Measurements from ENCODE around the gene SCLT1. TPM values are rescaled to one million over a fixed set of nuclear protein-coding genes. Genes with fewer than 3 reads are reported as not detected.

Gene SCLT1
- polyA plus RNA-seq, 1 of the 3 experiments (the other 2 are of a cell fraction), result 2.2 TPM

GRCh38 chr4:128983771-128984485 lies 109.4 kb downstream of the SCLT1 start:
- no peak for DNase-seq
- Histone ChIP-seq H3K36me3 (replicated peaks in 1 of 2; ENCODE audit: control insufficient read depth in 1 of 2, insufficient read depth in 2 of 2, low read length in 1 of 2) (peaks cover 7 to 10% of the 10 kb centered on the region in 2 experiments), H3K4me1 (ENCODE audit: control insufficient read depth in 1 of 2, insufficient read depth in 2 of 2, low read depth in 1 of 2, low read length in 1 of 2) (peaks cover 0 to 2% of the 10 kb centered on the region in 2 experiments; a peak in 2 of 4 replicates), H3K27me3 (ENCODE audit: insufficient read depth) (no peaks in the 10 kb centered on the region), H2AFZ (ENCODE audit: low read depth) (no peak overlapping the region), H3K9ac (no peak overlapping the region), H4K20me1 (ENCODE audit: insufficient read depth) (no peaks in the 10 kb centered on the region), H3K79me2 (ENCODE audit: insufficient read depth) (no peaks in the 10 kb centered on the region), H3F3A (replicated peaks; ENCODE audit: insufficient read depth) (peaks cover 15% of the 10 kb centered on the region), H3K27ac (ENCODE audit: low read depth in 2 of 2, low read length in 1 of 2) (no peak overlapping the region), H3K9me3 (no peaks in the 10 kb centered on the region), H3K4me2 (no peak overlapping the region), H3K4me3 (ENCODE audit: low read depth in 2 of 2, low read length in 1 of 2) (no peak overlapping the region), H3K9me2 (no peaks in the 10 kb centered on the region)
- WGBS (ENCODE audit: low lambda C conversion rate), result 84% methylated on average over 2 of the region's 2 CpGs
- TF ChIP-seq MXI1 (IDR thresholded peaks at IDR 0.05; ENCODE audit: low read depth, low read length), result no peak
- no peak for TF ChIP-seq RCOR1 (IDR thresholded peaks at IDR 0.05; ENCODE audit: low read length)
- TF ChIP-seq POLR2AphosphoS5 (IDR thresholded peaks at IDR 0.05; ENCODE audit: low read depth, low read length), result no peak
- no peak for TF ChIP-seq GABPA (IDR thresholded peaks at IDR 0.05; ENCODE audit: low read depth)
- TF ChIP-seq RFX5 (IDR thresholded peaks at IDR 0.05; ENCODE audit: low read length), result no peak
- TF ChIP-seq, protein P1, sequence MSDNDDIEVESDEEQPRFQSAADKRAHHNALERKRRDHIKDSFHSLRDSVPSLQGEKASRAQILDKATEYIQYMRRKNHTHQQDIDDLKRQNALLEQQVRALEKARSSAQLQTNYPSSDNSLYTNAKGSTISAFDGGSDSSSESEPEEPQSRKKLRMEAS (IDR thresholded peaks at IDR 0.05; ENCODE audit: low read depth), result no peak
- no peak for TF ChIP-seq USF2 (IDR thresholded peaks at IDR 0.05; ENCODE audit: borderline replicate concordance, low read depth, low read length)
- TF ChIP-seq, protein P2, sequence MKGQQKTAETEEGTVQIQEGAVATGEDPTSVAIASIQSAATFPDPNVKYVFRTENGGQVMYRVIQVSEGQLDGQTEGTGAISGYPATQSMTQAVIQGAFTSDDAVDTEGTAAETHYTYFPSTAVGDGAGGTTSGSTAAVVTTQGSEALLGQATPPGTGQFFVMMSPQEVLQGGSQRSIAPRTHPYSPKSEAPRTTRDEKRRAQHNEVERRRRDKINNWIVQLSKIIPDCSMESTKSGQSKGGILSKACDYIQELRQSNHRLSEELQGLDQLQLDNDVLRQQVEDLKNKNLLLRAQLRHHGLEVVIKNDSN (IDR thresholded peaks at IDR 0.05; ENCODE audit: borderline replicate concordance, low read depth), result no peak
- ChIA-PET POLR2A (no interaction called here), CTCF (interaction anchor here (0.6 to 0.9 kb wide), 2 partner anchors 9 to 30 kb away, joined by 3 read pairs; no protein-coding TSS in a partner anchor)

- peaks cover 0 to 2% of the 10 kb centered on the region in 2 experiments; a peak in 2 of 4 replicates for H3K4me1 ChIP-seq (ENCODE audit: control insufficient read depth in 1 of 2, insufficient read depth in 2 of 2, low read depth in 1 of 2, low read length in 1 of 2)
- no peaks in the 10 kb centered on the region for H3K27me3 ChIP-seq (ENCODE audit: insufficient read depth)
- WGBS (ENCODE audit: low lambda C conversion rate), result 88% methylated on average over 6 of the region's 6 CpGs
- no peaks in the 10 kb centered on the region for H3K9me2 ChIP-seq
- H3K36me3 ChIP-seq (replicated peaks in 1 of 2; ENCODE audit: control insufficient read depth in 1 of 2, insufficient read depth in 2 of 2, low read length in 1 of 2), result no peaks in the 10 kb centered on the region
- H3K4me2 ChIP-seq, result no peak overlapping the region
- POLR2A ChIA-PET, result no interaction called here
- no peak overlapping the region for H3K27ac ChIP-seq (ENCODE audit: low read depth in 2 of 2, low read length in 1 of 2)
- DNase-seq, result no peak
- CTCF ChIA-PET, result interaction anchor here (1.2 kb wide), 1 partner anchor 36 kb away, joined by 3 read pairs; no protein-coding TSS in a partner anchor
- no peak for TF ChIP-seq GABPA (IDR thresholded peaks at IDR 0.05; ENCODE audit: low read depth)
- TF ChIP-seq JUND (IDR thresholded peaks at IDR 0.05), result no peak
- TF ChIP-seq RAD21 (IDR thresholded peaks at IDR 0.05; ENCODE audit: low read length), result no peak
- TF ChIP-seq RCOR1 (IDR thresholded peaks at IDR 0.05; ENCODE audit: low read length), result no peak
- no peak for TF ChIP-seq TEAD4 (IDR thresholded peaks at IDR 0.05; ENCODE audit: borderline replicate concordance, insufficient read depth)
- TF ChIP-seq SIN3A (IDR thresholded peaks at IDR 0.05; ENCODE audit: borderline replicate concordance, low read depth, low read length), result no peak
- TF ChIP-seq, protein P3, sequence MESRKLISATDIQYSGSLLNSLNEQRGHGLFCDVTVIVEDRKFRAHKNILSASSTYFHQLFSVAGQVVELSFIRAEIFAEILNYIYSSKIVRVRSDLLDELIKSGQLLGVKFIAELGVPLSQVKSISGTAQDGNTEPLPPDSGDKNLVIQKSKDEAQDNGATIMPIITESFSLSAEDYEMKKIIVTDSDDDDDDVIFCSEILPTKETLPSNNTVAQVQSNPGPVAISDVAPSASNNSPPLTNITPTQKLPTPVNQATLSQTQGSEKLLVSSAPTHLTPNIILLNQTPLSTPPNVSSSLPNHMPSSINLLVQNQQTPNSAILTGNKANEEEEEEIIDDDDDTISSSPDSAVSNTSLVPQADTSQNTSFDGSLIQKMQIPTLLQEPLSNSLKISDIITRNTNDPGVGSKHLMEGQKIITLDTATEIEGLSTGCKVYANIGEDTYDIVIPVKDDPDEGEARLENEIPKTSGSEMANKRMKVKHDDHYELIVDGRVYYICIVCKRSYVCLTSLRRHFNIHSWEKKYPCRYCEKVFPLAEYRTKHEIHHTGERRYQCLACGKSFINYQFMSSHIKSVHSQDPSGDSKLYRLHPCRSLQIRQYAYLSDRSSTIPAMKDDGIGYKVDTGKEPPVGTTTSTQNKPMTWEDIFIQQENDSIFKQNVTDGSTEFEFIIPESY (IDR thresholded peaks at IDR 0.05; ENCODE audit: borderline replicate concordance, low read depth), result no peak
- no peak for TF ChIP-seq USF2 (IDR thresholded peaks at IDR 0.05; ENCODE audit: borderline replicate concordance, low read depth, low read length)
- TF ChIP-seq FOXJ3 (CRISPR knock-in tag; IDR thresholded peaks at IDR 0.05), result no peak
- TF ChIP-seq, protein P4, sequence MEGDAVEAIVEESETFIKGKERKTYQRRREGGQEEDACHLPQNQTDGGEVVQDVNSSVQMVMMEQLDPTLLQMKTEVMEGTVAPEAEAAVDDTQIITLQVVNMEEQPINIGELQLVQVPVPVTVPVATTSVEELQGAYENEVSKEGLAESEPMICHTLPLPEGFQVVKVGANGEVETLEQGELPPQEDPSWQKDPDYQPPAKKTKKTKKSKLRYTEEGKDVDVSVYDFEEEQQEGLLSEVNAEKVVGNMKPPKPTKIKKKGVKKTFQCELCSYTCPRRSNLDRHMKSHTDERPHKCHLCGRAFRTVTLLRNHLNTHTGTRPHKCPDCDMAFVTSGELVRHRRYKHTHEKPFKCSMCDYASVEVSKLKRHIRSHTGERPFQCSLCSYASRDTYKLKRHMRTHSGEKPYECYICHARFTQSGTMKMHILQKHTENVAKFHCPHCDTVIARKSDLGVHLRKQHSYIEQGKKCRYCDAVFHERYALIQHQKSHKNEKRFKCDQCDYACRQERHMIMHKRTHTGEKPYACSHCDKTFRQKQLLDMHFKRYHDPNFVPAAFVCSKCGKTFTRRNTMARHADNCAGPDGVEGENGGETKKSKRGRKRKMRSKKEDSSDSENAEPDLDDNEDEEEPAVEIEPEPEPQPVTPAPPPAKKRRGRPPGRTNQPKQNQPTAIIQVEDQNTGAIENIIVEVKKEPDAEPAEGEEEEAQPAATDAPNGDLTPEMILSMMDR (IDR thresholded peaks at IDR 0.05), result no peak
- no peak for TF ChIP-seq GATA2 (CRISPR knock-in tag; IDR thresholded peaks at IDR 0.05)
- no peak for TF ChIP-seq TAF1 (IDR thresholded peaks at IDR 0.05; ENCODE audit: borderline replicate concordance, low read depth, low read length)
- no peak overlapping the region for H3K4me3 ChIP-seq (ENCODE audit: low read depth in 2 of 2, low read length in 1 of 2)
- H3K9ac ChIP-seq, result no peak overlapping the region
- H2AFZ ChIP-seq (ENCODE audit: low read depth), result no peak overlapping the region
- H3K79me2 ChIP-seq (ENCODE audit: insufficient read depth), result no peaks in the 10 kb centered on the region
- peaks cover 15% of the 10 kb centered on the region for H3F3A ChIP-seq (replicated peaks; ENCODE audit: insufficient read depth)
- H4K20me1 ChIP-seq (ENCODE audit: insufficient read depth), result no peaks in the 10 kb centered on the region
- H3K9me3 ChIP-seq, result no peaks in the 10 kb centered on the region
Measured at GRCh38 chr4:128981377-128981776, 112.0 kb downstream of the SCLT1 start.
